ENCODE results near the gene ARHGEF12. TPM values are rescaled to one million over a fixed set of nuclear protein-coding genes. Genes with fewer than 3 reads are reported as not detected.

Gene ARHGEF12
- total RNA-seq: 100 to 1,000 TPM in 2 of 3 donors, 10 to 100 TPM in 1; 88.2 to 119 (median 114) TPM
- long read RNA-seq, donor 1, partial matches to known transcripts: 15 of 31 reads
- long read RNA-seq, donor 1, other reads (novel, unspliced or antisense): 16 of 31 reads
- long read RNA-seq, donor 2, partial matches to known transcripts: 0 of 1 reads
- long read RNA-seq, donor 2, other reads (novel, unspliced or antisense): 1 of 1 reads

- no peak for TF ChIP-seq CTCF (IDR thresholded peaks at IDR 0.05)
- Histone ChIP-seq H3K4me3 (peak within 1 kb of the TSS; percentile 62), H3K36me3 (ENCODE audit: low read depth) (no peaks in the 10 kb centered on the region), H3K4me1 (ENCODE audit: low read depth) (peaks cover 29% of the 10 kb centered on the region), H3K9me3 (no peaks in the 10 kb centered on the region)
- intact Hi-C loops (cut with DNase I, micrococcal nuclease): loop anchor here in 1 of 2 donors (10.0 kb wide), 1 partner anchor 109 kb away; no protein-coding TSS in a partner anchor
- DNase-seq (peak; percentile 96 to 97 (median 97)), ATAC-seq (peak; percentile 87)
Measured at GRCh38 chr11:120335908-120336640, at the start of gene ARHGEF12. Gene ARHGEF12 (plus strand): TSS chr11:120336413. CDS start chr11:120337244, 831 bp downstream.

GRCh38 chr11:120288021-120288420 lies 48.2 kb upstream of the ARHGEF12 start:
- Histone ChIP-seq H3K9me3 (no peaks in the 10 kb centered on the region), H3K4me1 (ENCODE audit: low read depth) (no peaks in the 10 kb centered on the region), H3K4me3 (no peak overlapping the region), H3K36me3 (ENCODE audit: low read depth) (no peaks in the 10 kb centered on the region)
- DNase-seq (no peak), ATAC-seq (no peak)
- intact Hi-C loops (cut with DNase I, micrococcal nuclease): no loop called here
- TF ChIP-seq CTCF (IDR thresholded peaks at IDR 0.05): no peak

- Histone ChIP-seq H3K4me1 (ENCODE audit: low read depth) (no peaks in the 10 kb centered on the region), H3K36me3 (ENCODE audit: low read depth) (no peaks in the 10 kb centered on the region), H3K4me3 (no peak overlapping the region), H3K9me3 (no peaks in the 10 kb centered on the region)
- no peak for ATAC-seq
- TF ChIP-seq CTCF (IDR thresholded peaks at IDR 0.05): no peak
- no peak for DNase-seq
- intact Hi-C loops (cut with DNase I, micrococcal nuclease): no loop called here
Measured at GRCh38 chr11:120289426-120289825, 46.8 kb upstream of the ARHGEF12 start.

GRCh38 chr11:120290956-120291355 lies 45.3 kb upstream of the ARHGEF12 start:
- Histone ChIP-seq H3K9me3 (no peaks in the 10 kb centered on the region), H3K4me3 (no peak overlapping the region), H3K4me1 (ENCODE audit: low read depth) (no peaks in the 10 kb centered on the region), H3K36me3 (ENCODE audit: low read depth) (no peaks in the 10 kb centered on the region)
- intact Hi-C loops (cut with DNase I, micrococcal nuclease): no loop called here
- TF ChIP-seq CTCF (IDR thresholded peaks at IDR 0.05): no peak
- DNase-seq (no peak), ATAC-seq (peak; percentile 81)

- Histone ChIP-seq H3K36me3 (ENCODE audit: low read depth) (no peaks in the 10 kb centered on the region), H3K9me3 (no peaks in the 10 kb centered on the region), H3K4me3 (no peak overlapping the region), H3K4me1 (ENCODE audit: low read depth) (no peaks in the 10 kb centered on the region)
- ATAC-seq (no peak), DNase-seq (no peak)
- TF ChIP-seq CTCF (IDR thresholded peaks at IDR 0.05): no peak
- intact Hi-C loops (cut with DNase I, micrococcal nuclease): no loop called here
Measured at GRCh38 chr11:120293038-120293800, 43.0 kb upstream of the ARHGEF12 start.

Data from mucosa of descending colon (tissue), 3 donors.